ENCODE results near the gene LY6G5C. TPM values are rescaled to one million over a fixed set of nuclear protein-coding genes. Genes with fewer than 3 reads are reported as not detected.
A peak's percentile ranks its signal among the peaks of the same experiment; 100 is the strongest.

Gene LY6G5C
- total and polyA plus RNA-seq, 2 donors (not counting 1 experiment from before 2014, with no cell fraction given): 0.76 to 3.4 TPM

GRCh38 chr6:31651602-31652191, 29.2 kb downstream of the LY6G5C start:
- H2AFZ ChIP-seq (ENCODE audit: insufficient read depth, low read depth, low read length, poor library complexity, severe bottlenecking): peak overlapping the region; percentile 76

More at GRCh38 chr6:31651602-31652191, 29.2 kb downstream of the LY6G5C start:
- peak overlapping the region; percentile 66 to 96 (median 86) for H3K4me3 ChIP-seq (ENCODE audit: control extremely low read depth in 1 of 5, extremely low read depth in 1 of 5, insufficient read depth in 1 of 5, low read depth in 2 of 5, low read length in 4 of 5)
- no peaks in the 10 kb centered on the region for H3K27me3 ChIP-seq (replicated peaks in 1 of 4; ENCODE audit: control extremely low read depth in 1 of 4, control insufficient read depth in 3 of 4, insufficient read depth in 4 of 4, low read length in 3 of 4)
- peak overlapping the region; percentile 97 to 98 for H3K27ac ChIP-seq (ENCODE audit: low read length in 2 of 2)
- H3K9ac ChIP-seq (ENCODE audit: low read length): peak overlapping the region; percentile 98
- Mint-ChIP-seq H3K27ac (peak overlapping the region; percentile 100), H3K4me3 (peak overlapping the region; percentile 98), H3K9me3 (ENCODE audit: insufficient read depth) (no peaks in the 10 kb centered on the region), H3K4me1 (peaks cover 41% of the 10 kb centered on the region), H3K27me3 (no peaks in the 10 kb centered on the region)
- no peak for ATAC-seq (ENCODE audit: low read depth)
- DNase-seq: no peak
- peak overlapping the region; percentile 87 for H3K4me2 ChIP-seq (replicated peaks; ENCODE audit: low read depth, low read length, poor library complexity, severe bottlenecking)
- ChIA-PET POLR2A (interaction anchor here (0.6 to 3.0 kb wide), 19 partner anchors 11 to 1135 kb away, joined by 3 to 57 read pairs (median 5); partner anchors contain the start of genes ABHD16A, C6orf47, CLIC1 and CSNK2B), CTCF (interaction anchor here (0.6 to 2.2 kb wide), 8 partner anchors 9 to 1037 kb away, joined by 3 to 10 read pairs (median 4); partner anchors contain the start of genes C6orf47, CSNK2B and GPANK1)
- H3K4me1 ChIP-seq (ENCODE audit: control insufficient read depth in 2 of 2, insufficient read depth in 2 of 2, low read length in 2 of 2): peaks cover 17 to 19% of the 10 kb centered on the region in 2 donors
- intact Hi-C loops (cut with micrococcal nuclease): loop anchor here (1.0 to 10.0 kb wide), 9 partner anchors 9 to 1437 kb away; partner anchors contain the start of genes C6orf47, EHMT2, NEU1 and PRRC2A
- no peaks in the 10 kb centered on the region for H3K9me3 ChIP-seq (ENCODE audit: control extremely low read depth in 1 of 3, control insufficient read depth in 2 of 3, insufficient read depth in 1 of 3, low read length in 2 of 3)
- peaks cover 86% of the 10 kb centered on the region for H3K79me2 ChIP-seq (ENCODE audit: control insufficient read depth, insufficient read depth, low read length)
- no peak for TF ChIP-seq CTCF (IDR thresholded peaks at IDR 0.05)
- TF ChIP-seq EZH2 (IDR thresholded peaks at IDR 0.05; ENCODE audit: borderline replicate concordance, insufficient read depth, low read depth, low read length, poor library complexity, severe bottlenecking): no peak
- WGBS (ENCODE audit: insufficient coverage): 5% methylated on average over 26 of the region's 29 CpGs
- peaks cover 20% of the 10 kb centered on the region for H4K20me1 ChIP-seq (ENCODE audit: control insufficient read depth, insufficient read depth, low read length, poor library complexity, severe bottlenecking)
- peaks cover 2 to 35% of the 10 kb centered on the region in 2 experiments for H3K36me3 ChIP-seq (replicated peaks in 1 of 2; ENCODE audit: control extremely low read depth in 1 of 2, control insufficient read depth in 1 of 2, extremely low read depth in 1 of 2, insufficient read depth in 2 of 2, low read length in 1 of 2)

Measured in B cell (primary cell).